K562 (cell line): ENCODE data around the gene ERBB4. TPM values are rescaled to one million over a fixed set of nuclear protein-coding genes. Genes with fewer than 3 reads are reported as not detected.

ENCODE experiments used
- ATAC-seq: fragments of 200-7000 bp; cut with Tn5 transposase; 3 replicates; pipeline ENCODE4 v1.9.1; 2020; ENCODE audit warnings: moderate library complexity
- BruUV-seq: library from RNA; stranded (reverse); fragments of 400-500 nt; replicated peaks from 2 replicates; lab custom pipeline; 2021; lab: Mats Ljungman, UMichigan
- CTCF ChIA-PET: fragments of 300-600 bp; formaldehyde crosslinking; extraction: SDS; loops from one replicate; lab custom pipeline; 2021; ENCODE audit warnings: low intra/inter-chr PET ratio; lab: Yijun Ruan, JAX
- POLR2A ChIA-PET: fragments of 300-600, 350-650 bp; sonication (Branson Sonifier 250); formaldehyde crosslinking; extraction: SDS; loops from one replicate; lab custom pipeline; 2021; ENCODE audit warnings: antibody characterized with exemption, inconsistent platforms; lab: Yijun Ruan, JAX
- DNase-seq, 4 experiments: peaks; one replicate each; pipeline versions ENCODE4 v3.0.0 to v3.0.0-alpha.2; 2011 to 2018; ENCODE audit warnings: low spot score in 3 of 4, mixed read lengths in 3 of 4; ENCODE audit errors: extremely low read depth in 1 of 4
- FAIRE-seq: peaks from 2 replicates; lab custom pipeline; 2011; peaks lifted over from hg19 to GRCh38; lab: Jason Lieb, UNC
- H2AFZ ChIP-seq: 2 replicates; pipeline ENCODE4 v1.6.0; 2011; ENCODE audit warnings: low read depth, low read length, control low read depth, inconsistent platforms
- H3K27ac ChIP-seq: fragments of 200-600 bp; 3 replicates; pipeline ENCODE4 v1.8.0; 2011; ENCODE audit warnings: low read depth, mild to moderate bottlenecking, control low read depth, inconsistent platforms, low read length, moderate library complexity, mixed read lengths; ENCODE audit errors: extremely low read depth
- H3K27me3 ChIP-seq, 2 experiments: fragments of 300-600 bp in 1 of 2; 2 replicates in 1 of 2; 3 replicates in 1 of 2; pipeline versions ENCODE4 v1.6.0 to v1.8.0; 2011; ENCODE audit warnings: inconsistent platforms in 2 of 2, low read length in 2 of 2, mild to moderate bottlenecking in 1 of 2, mixed read lengths in 1 of 2, moderate library complexity in 1 of 2; ENCODE audit not compliant: control insufficient read depth in 2 of 2, insufficient read depth in 2 of 2
- H3K36me3 ChIP-seq: fragments of 300-600 bp; 3 replicates; pipeline ENCODE4 v1.8.0; 2011; ENCODE audit warnings: mild to moderate bottlenecking, low read length, inconsistent platforms; ENCODE audit not compliant: control insufficient read depth, insufficient read depth
- H3K4me1 ChIP-seq, 2 experiments: fragments of 200-600 bp in 1 of 2; replicated peaks in 1 of 2; 2 replicates in 1 of 2; 3 replicates in 1 of 2; pipeline versions ENCODE4 v1.5.1 to v1.8.0; 2011; ENCODE audit warnings: inconsistent platforms in 2 of 2, low read length in 2 of 2, mild to moderate bottlenecking in 1 of 2, mixed read lengths in 1 of 2, moderate library complexity in 1 of 2; ENCODE audit not compliant: control insufficient read depth in 2 of 2, insufficient read depth in 2 of 2
- H3K4me2 ChIP-seq: 2 replicates; pipeline ENCODE4 v1.6.1; 2011; ENCODE audit warnings: low read length, control low read depth, inconsistent platforms, mixed read lengths; ENCODE audit not compliant: insufficient read depth
- H3K4me3 ChIP-seq: fragments of 200-600 bp; sonication (generic), shearing (Covaris generic); 2 replicates; pipeline ENCODE4 v1.5.1; 2016; ENCODE audit warnings: control low read depth, inconsistent platforms
- H3K79me2 ChIP-seq: fragments of 200-600 bp; 3 replicates; pipeline ENCODE4 v1.8.0; 2011; ENCODE audit warnings: low read length, inconsistent platforms; ENCODE audit not compliant: control insufficient read depth, insufficient read depth
- H3K9ac ChIP-seq, 2 experiments: 2 replicates each; pipeline versions ENCODE4 v1.6.0 to v1.6.1; 2011; ENCODE audit warnings: low read depth in 2 of 2, low read length in 2 of 2, control low read depth in 1 of 2, inconsistent platforms in 1 of 2, mild to moderate bottlenecking in 1 of 2, mixed read lengths in 1 of 2; ENCODE audit not compliant: insufficient read depth in 1 of 2
- H3K9me1 ChIP-seq: one replicate; pipeline ENCODE4 v1.6.0; 2011; ENCODE audit warnings: inconsistent platforms, mild to moderate bottlenecking, low read length, moderate library complexity; ENCODE audit not compliant: control insufficient read depth, insufficient read depth
- H3K9me3 ChIP-seq: replicated peaks from 2 replicates; pipeline ENCODE4 v1.5.1; 2011; ENCODE audit warnings: low read depth, low read length, inconsistent platforms; ENCODE audit not compliant: control insufficient read depth, insufficient read depth
- H4K20me1 ChIP-seq: replicated peaks from 2 replicates; pipeline ENCODE4 v1.6.1; 2011; ENCODE audit warnings: low read length, inconsistent platforms, mixed read lengths; ENCODE audit not compliant: control insufficient read depth, insufficient read depth
- C11orf30 ChIP-seq: fragments of 450-650 bp; IDR thresholded peaks from 2 replicates; pipeline ENCODE4 v1.6.1; 2016; ENCODE audit warnings: low read depth, mild to moderate bottlenecking
- FOXJ3 ChIP-seq: sonication (generic); formaldehyde crosslinking; IDR thresholded peaks from 2 replicates; pipeline ENCODE4 v1.4.0; 2020; ENCODE audit warnings: mild to moderate bottlenecking, missing genetic modification reagents
- HBP1 ChIP-seq: fragments of 450-650 bp; formaldehyde crosslinking; IDR thresholded peaks from 2 replicates; pipeline ENCODE4 v1.4.0; 2022; ENCODE audit warnings: missing genetic modification characterization
- HMGN3 ChIP-seq: IDR thresholded peaks from 2 replicates; pipeline ENCODE4 v1.6.1; 2011; ENCODE audit warnings: borderline replicate concordance, low read depth, mild to moderate bottlenecking, mixed read lengths, low read length; ENCODE audit not compliant: insufficient read length; ENCODE audit errors: extremely low read depth
- IRF2 ChIP-seq: sonication (generic); formaldehyde crosslinking; IDR thresholded peaks from 2 replicates; pipeline ENCODE4 v1.8.1; 2022; ENCODE audit warnings: mild to moderate bottlenecking, missing genetic modification reagents
- KAT7 ChIP-seq: sonication (generic); formaldehyde crosslinking; IDR thresholded peaks from 2 replicates; pipeline ENCODE4 v1.8.0; 2022; ENCODE audit warnings: missing genetic modification reagents, mild to moderate bottlenecking, borderline replicate concordance
- PRMT5 ChIP-seq: sonication (generic); formaldehyde crosslinking; IDR thresholded peaks from 2 replicates; pipeline ENCODE4 v1.5.0; 2020; ENCODE audit warnings: missing genetic modification reagents
- PTTG1 ChIP-seq: fragments of 450-650 bp; IDR thresholded peaks from 2 replicates; pipeline ENCODE4 v1.6.1; 2016; ENCODE audit warnings: low read depth, mild to moderate bottlenecking, missing genetic modification characterization, missing compliant biosample characterization
- RBM39 ChIP-seq: fragments of 200-400 bp; formaldehyde crosslinking; optimal IDR thresholded peaks from 2 replicates; pipeline ENCODE3; 2018; ENCODE audit warnings: low read depth, low read length
- ZBTB1 ChIP-seq: sonication (generic); formaldehyde crosslinking; IDR thresholded peaks from 2 replicates; pipeline ENCODE4 v1.8.1; 2023; ENCODE audit warnings: missing genetic modification reagents, low read depth, mild to moderate bottlenecking, borderline replicate concordance
- ZNF24 ChIP-seq: fragments of 450-650 bp; IDR thresholded peaks from 2 replicates; pipeline ENCODE4 v1.6.1; 2016
- ZNF507 ChIP-seq: conservative IDR thresholded peaks from 2 replicates; pipeline ENCODE4 v1.6.1; 2017; ENCODE audit warnings: missing genetic modification characterization, missing compliant biosample characterization
- ZNF668 ChIP-seq: fragments of 250-450 bp; sonication (Bioruptor Pico); IDR thresholded peaks from 2 replicates; pipeline ENCODE4 v1.8.0; 2022; ENCODE audit warnings: mild to moderate bottlenecking, inconsistent platforms
- ZNF77 ChIP-seq: fragments of 250-450 bp; sonication (Bioruptor Pico); IDR thresholded peaks from 2 replicates; pipeline ENCODE4 v1.5.0; 2020
- WGBS: fragments of 100-300 bp; shearing (Covaris generic); methylation state at CpG from one replicate; pipeline ENCODE4 v1.1.6; 2016; ENCODE audit warnings: low coverage, mixed read lengths; ENCODE audit not compliant: insufficient coverage; ENCODE audit errors: missing lambda C conversion rate; 5-methylcytosine and 5-hydroxymethylcytosine counted together
- in situ Hi-C: fragments of 300-500 bp; cut with MboI; formaldehyde crosslinking; loops from 4 replicates; pipeline ENCODE4 v1.15.0; 2018; ENCODE audit warnings: inconsistent platforms, mixed read lengths
- intact Hi-C: fragments of 100-400 bp; cut with micrococcal nuclease; formaldehyde crosslinking; loops from 2 replicates; pipeline ENCODE4 v1.14.2; 2022
- polyA plus RNA-seq, 8 experiments: library from polyadenylated mRNA; depleted of rRNA in 4 of 8; stranded (reverse) in 5 of 8; unstranded in 3 of 8; fragments of >200 nt; fragmentation: Nextera tagmentation in 2 of 8; fragmentation: Illumina TruSeq in 1 of 8; extraction: Ambion mirVana in 2 of 8; extraction: Trizol in 1 of 8; gene quantifications; 2 replicates each; pipeline versions ENCODE4 v1.2.1 to v1.2.3, GENCODE V29; 2011 to 2014; ENCODE audit warnings: inconsistent platforms in 1 of 8, missing spikeins in 1 of 8
- total RNA-seq, 7 experiments: library from RNA; depleted of rRNA in 6 of 7; stranded (reverse); fragments of >200 nt in 6 of 7; fragmentation: Illumina TruSeq in 2 of 7; extraction: Trizol in 2 of 7; gene quantifications; 2 replicates each; pipeline versions ENCODE4 v1.2.1 to v1.2.3, GENCODE V29; 2011 to 2021; ENCODE audit warnings: low replicate concordance in 1 of 7
- TF ChIP-seq, protein P1 (sequence below): sonication (generic); formaldehyde crosslinking; IDR thresholded peaks from 2 replicates; pipeline ENCODE4 v1.8.0; 2022; ENCODE audit warnings: mild to moderate bottlenecking, low read depth, missing genetic modification reagents
- TF ChIP-seq, protein P2 (sequence below): fragments of 250-450 bp; sonication (Bioruptor Pico); IDR thresholded peaks from 2 replicates; pipeline ENCODE4 v1.8.0; 2021; ENCODE audit warnings: moderate library complexity, mild to moderate bottlenecking, inconsistent platforms

ERBB4 gene
- total and polyA plus RNA-seq, 9 of the 15 experiments (the other 6 are each of a cell fraction or from before 2014, with no cell fraction given) = not detected

GRCh38 chr2:211941216-211941747, 597.3 kb downstream of the ERBB4 start (continued):
- TF ChIP-seq PTTG1 (tag) (no peak), PRMT5 (CRISPR knock-in tag) (no peak)

DNA sequence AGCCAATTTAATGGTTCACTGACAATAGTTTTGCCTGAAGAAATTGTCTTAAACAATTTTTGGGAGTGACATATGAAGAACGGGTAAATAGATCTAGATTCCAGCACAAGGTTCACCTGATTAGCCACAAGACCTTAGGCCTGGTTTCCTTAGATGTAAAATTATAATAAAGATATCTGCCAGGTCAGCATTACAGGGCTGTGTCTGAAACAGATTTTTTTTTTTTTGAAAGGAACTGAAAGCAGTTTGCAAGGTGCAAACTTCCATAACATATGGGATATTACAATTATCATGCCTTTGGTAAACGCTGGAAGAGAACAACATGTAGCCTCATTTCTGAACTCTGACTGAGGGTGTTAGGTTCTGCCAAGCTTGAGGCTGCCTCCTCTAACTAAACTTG, 599.4 kb downstream of the ERBB4 start:
- no peak overlapping the region for H3K27ac ChIP-seq
- H3K36me3 ChIP-seq = no peaks in the 10 kb centered on the region
- 0% methylated on average over 2 of the region's 2 CpGs for WGBS
- H3K4me2 ChIP-seq = no peak overlapping the region
- no peaks in the 10 kb centered on the region for H3K9me3 ChIP-seq
- H3K9me1 ChIP-seq = no peaks in the 10 kb centered on the region
- DNase-seq (no peak), FAIRE-seq (no peak), ATAC-seq (no peak)
- no peak overlapping the region for H3K9ac ChIP-seq
- no peaks in the 10 kb centered on the region for H3K79me2 ChIP-seq
- H3K27me3 ChIP-seq = no peaks in the 10 kb centered on the region
- POLR2A ChIA-PET = no interaction called here
- in situ Hi-C loops = no loop called here
- no peak overlapping the region for H3K4me3 ChIP-seq
- CTCF ChIA-PET = no interaction called here
- no peak for TF ChIP-seq FOXJ3
- no peak for TF ChIP-seq RBM39
- TF ChIP-seq HBP1 (CRISPR knock-in tag) = no peak
- no peak for TF ChIP-seq ZNF507 (tag)
- TF ChIP-seq HMGN3 = no peak
- no peak for TF ChIP-seq ZNF668 (CRISPR knock-in tag)
- no peak for TF ChIP-seq ZNF77 (CRISPR knock-in tag)
- TF ChIP-seq, protein P1, sequence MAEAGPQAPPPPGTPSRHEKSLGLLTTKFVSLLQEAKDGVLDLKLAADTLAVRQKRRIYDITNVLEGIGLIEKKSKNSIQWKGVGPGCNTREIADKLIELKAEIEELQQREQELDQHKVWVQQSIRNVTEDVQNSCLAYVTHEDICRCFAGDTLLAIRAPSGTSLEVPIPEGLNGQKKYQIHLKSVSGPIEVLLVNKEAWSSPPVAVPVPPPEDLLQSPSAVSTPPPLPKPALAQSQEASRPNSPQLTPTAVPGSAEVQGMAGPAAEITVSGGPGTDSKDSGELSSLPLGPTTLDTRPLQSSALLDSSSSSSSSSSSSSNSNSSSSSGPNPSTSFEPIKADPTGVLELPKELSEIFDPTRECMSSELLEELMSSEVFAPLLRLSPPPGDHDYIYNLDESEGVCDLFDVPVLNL = no peak
- TF ChIP-seq IRF2 (CRISPR knock-in tag) = no peak
- no peak for TF ChIP-seq KAT7
- TF ChIP-seq C11orf30 = no peak
- TF ChIP-seq, protein P2, sequence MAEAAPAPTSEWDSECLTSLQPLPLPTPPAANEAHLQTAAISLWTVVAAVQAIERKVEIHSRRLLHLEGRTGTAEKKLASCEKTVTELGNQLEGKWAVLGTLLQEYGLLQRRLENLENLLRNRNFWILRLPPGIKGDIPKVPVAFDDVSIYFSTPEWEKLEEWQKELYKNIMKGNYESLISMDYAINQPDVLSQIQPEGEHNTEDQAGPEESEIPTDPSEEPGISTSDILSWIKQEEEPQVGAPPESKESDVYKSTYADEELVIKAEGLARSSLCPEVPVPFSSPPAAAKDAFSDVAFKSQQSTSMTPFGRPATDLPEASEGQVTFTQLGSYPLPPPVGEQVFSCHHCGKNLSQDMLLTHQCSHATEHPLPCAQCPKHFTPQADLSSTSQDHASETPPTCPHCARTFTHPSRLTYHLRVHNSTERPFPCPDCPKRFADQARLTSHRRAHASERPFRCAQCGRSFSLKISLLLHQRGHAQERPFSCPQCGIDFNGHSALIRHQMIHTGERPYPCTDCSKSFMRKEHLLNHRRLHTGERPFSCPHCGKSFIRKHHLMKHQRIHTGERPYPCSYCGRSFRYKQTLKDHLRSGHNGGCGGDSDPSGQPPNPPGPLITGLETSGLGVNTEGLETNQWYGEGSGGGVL (CRISPR knock-in tag) = no peak
- no peak for TF ChIP-seq ZBTB1 (CRISPR knock-in tag)
- TF ChIP-seq ZNF24 = no peak
- BruUV-seq = no TSS peak
- H2AFZ ChIP-seq = no peak overlapping the region
- H4K20me1 ChIP-seq = no peaks in the 10 kb centered on the region
- intact Hi-C loops = no loop called here
- H3K4me1 ChIP-seq = no peaks in the 10 kb centered on the region
